SK-N-SH treated with all-trans-retinoic acid at 6 μM for 48 hours (cell line): ENCODE data around the gene OSM.

Source experiments
- ATAC-seq: fragments of 200-7000 bp; cut with Tn5 transposase; 3 replicates; pipeline ENCODE4 v1.9.1; 2020; ENCODE audit warnings: mild to moderate bottlenecking, moderate library complexity
- ARNTL ChIP-seq: fragments of 450-650 bp; formaldehyde crosslinking; IDR thresholded peaks from 2 replicates; pipeline ENCODE4 v1.5.0; 2020; ENCODE audit warnings: low read depth, mild to moderate bottlenecking, moderate library complexity, borderline replicate concordance
- BACH2 ChIP-seq: fragments of 250-450 bp; sonication (Bioruptor Pico); IDR thresholded peaks from 2 replicates; pipeline ENCODE4 v1.9.0; 2021; ENCODE audit warnings: mild to moderate bottlenecking, borderline replicate concordance
- CREB5 ChIP-seq: fragments of 250-450 bp; sonication (Bioruptor Pico); IDR thresholded peaks from 2 replicates; pipeline ENCODE4 v1.5.1; 2020; ENCODE audit warnings: low read depth, mild to moderate bottlenecking, moderate library complexity
- CSDC2 ChIP-seq: fragments of 250-450 bp; sonication (Bioruptor Pico); IDR thresholded peaks from 2 replicates; pipeline ENCODE4 v1.5.0; 2020; ENCODE audit warnings: mild to moderate bottlenecking, moderate library complexity
- ESRRG ChIP-seq: fragments of 250-450 bp; sonication (Bioruptor Pico); IDR thresholded peaks from 2 replicates; pipeline ENCODE4 v1.6.1; 2021; ENCODE audit warnings: mild to moderate bottlenecking
- GLIS3 ChIP-seq: fragments of 250-450 bp; sonication (Bioruptor Pico); IDR thresholded peaks from 2 replicates; pipeline ENCODE4 v1.5.0; 2020; ENCODE audit warnings: mild to moderate bottlenecking, moderate library complexity
- ISL1 ChIP-seq: fragments of 250-450 bp; sonication (Bioruptor Pico); IDR thresholded peaks from 2 replicates; pipeline ENCODE4 v2.1.2; 2022; ENCODE audit warnings: mild to moderate bottlenecking, moderate library complexity
- OSR1 ChIP-seq: fragments of 250-450 bp; sonication (Bioruptor Pico); IDR thresholded peaks from 2 replicates; pipeline ENCODE4 v1.8.0; 2022; ENCODE audit warnings: moderate library complexity, mild to moderate bottlenecking, inconsistent platforms
- PATZ1 ChIP-seq: fragments of 250-450 bp; sonication (Bioruptor Pico); IDR thresholded peaks from 2 replicates; pipeline ENCODE4 v1.8.0; 2020; ENCODE audit warnings: mild to moderate bottlenecking, moderate library complexity, borderline replicate concordance
- POU6F1 ChIP-seq: fragments of 250-450 bp; sonication (Bioruptor Pico); IDR thresholded peaks from 2 replicates; pipeline ENCODE4 v1.8.0; 2021; ENCODE audit warnings: low read depth, mild to moderate bottlenecking, moderate library complexity, borderline replicate concordance
- PPARA ChIP-seq: fragments of 250-450 bp; sonication (Bioruptor Pico); IDR thresholded peaks from 2 replicates; pipeline ENCODE4 v1.5.0; 2020; ENCODE audit warnings: mild to moderate bottlenecking, borderline replicate concordance
- RARB ChIP-seq: fragments of 250-450 bp; sonication (Bioruptor Pico); IDR thresholded peaks from 2 replicates; pipeline ENCODE4 v1.8.0; 2021; ENCODE audit warnings: mild to moderate bottlenecking, moderate library complexity
- SNAI2 ChIP-seq: fragments of 250-450 bp; sonication (Bioruptor Pico); IDR thresholded peaks from 2 replicates; pipeline ENCODE4 v1.5.0; 2020; ENCODE audit warnings: mild to moderate bottlenecking, moderate library complexity
- TCF4 ChIP-seq: fragments of 250-450 bp; sonication (Bioruptor Pico); IDR thresholded peaks from 2 replicates; pipeline ENCODE4 v1.8.0; 2021; ENCODE audit warnings: mild to moderate bottlenecking, moderate library complexity, borderline replicate concordance
- TOX ChIP-seq: fragments of 250-450 bp; sonication (Bioruptor Pico); IDR thresholded peaks from 2 replicates; pipeline ENCODE4 v1.8.0; 2021; ENCODE audit warnings: mild to moderate bottlenecking, moderate library complexity, borderline replicate concordance
- TSHZ2 ChIP-seq: fragments of 250-450 bp; sonication (Bioruptor Pico); IDR thresholded peaks from 2 replicates; pipeline ENCODE4 v1.5.0; 2020; ENCODE audit warnings: mild to moderate bottlenecking, moderate library complexity
- ZFP30 ChIP-seq: fragments of 450-650 bp; formaldehyde crosslinking; IDR thresholded peaks from 2 replicates; pipeline ENCODE4 v1.5.0; 2022; ENCODE audit warnings: mild to moderate bottlenecking, moderate library complexity
- ZNF565 ChIP-seq: fragments of 450-650 bp; formaldehyde crosslinking; conservative IDR thresholded peaks from 2 replicates; pipeline ENCODE4 v1.5.0; 2020; ENCODE audit warnings: low read depth, mild to moderate bottlenecking, moderate library complexity
- TF ChIP-seq, protein P1 (sequence below): fragments of 250-450 bp; sonication (Bioruptor Pico); IDR thresholded peaks from 2 replicates; pipeline ENCODE4 v1.5.1; 2021; ENCODE audit warnings: mild to moderate bottlenecking, moderate library complexity

The OSM gene

DNA sequence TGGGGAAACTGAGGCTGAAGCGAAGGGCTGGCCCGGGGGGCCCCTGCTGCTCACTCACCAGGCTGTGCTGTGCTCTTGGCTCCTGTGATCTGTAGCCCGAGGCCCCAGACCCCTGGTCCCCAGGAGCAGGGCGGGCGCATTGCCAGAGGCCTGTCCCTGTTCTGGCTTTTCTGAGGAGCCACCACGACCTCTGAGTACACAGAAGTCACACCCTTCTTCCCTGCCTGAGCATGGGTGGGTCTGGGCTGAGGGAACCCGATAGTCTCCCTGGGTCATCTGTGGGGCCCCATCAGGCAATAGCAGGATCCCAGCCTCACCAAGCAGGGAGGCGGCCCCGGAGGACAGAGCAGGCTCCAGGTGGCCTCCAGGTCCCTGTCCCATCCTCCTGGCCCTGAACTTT is 17.5 kb upstream of the OSM start:
- ATAC-seq = no peak
- TF ChIP-seq TOX (CRISPR knock-in tag) (no peak), ZNF565 (no peak)

DNA sequence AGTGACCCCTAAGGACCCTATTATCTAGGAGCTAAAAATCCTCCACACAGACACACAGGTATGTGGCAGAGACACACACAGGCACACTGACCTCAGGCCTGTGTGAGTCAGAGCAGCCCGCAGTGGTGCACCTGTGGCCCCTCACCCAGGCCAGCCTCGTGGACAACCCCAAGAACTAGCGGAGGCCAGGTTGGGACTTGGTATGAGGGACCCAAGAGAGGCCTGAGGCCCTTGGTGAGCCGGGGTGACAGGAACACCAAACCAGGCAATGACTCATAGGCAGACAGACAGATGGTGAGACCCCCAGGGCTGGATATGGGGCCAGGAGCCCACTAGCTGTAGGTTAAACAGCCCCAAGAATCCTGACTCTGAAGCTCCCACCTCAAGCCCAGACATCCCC is 16.7 kb upstream of the OSM start:
- no peak for ATAC-seq
- TF ChIP-seq TCF4 (CRISPR knock-in tag) (no peak), CREB5 (no peak), OSR1 (no peak), ISL1 (CRISPR knock-in tag) (no peak), TOX (CRISPR knock-in tag) (no peak), CSDC2 (CRISPR knock-in tag) (no peak)
- TF ChIP-seq, protein P1, sequence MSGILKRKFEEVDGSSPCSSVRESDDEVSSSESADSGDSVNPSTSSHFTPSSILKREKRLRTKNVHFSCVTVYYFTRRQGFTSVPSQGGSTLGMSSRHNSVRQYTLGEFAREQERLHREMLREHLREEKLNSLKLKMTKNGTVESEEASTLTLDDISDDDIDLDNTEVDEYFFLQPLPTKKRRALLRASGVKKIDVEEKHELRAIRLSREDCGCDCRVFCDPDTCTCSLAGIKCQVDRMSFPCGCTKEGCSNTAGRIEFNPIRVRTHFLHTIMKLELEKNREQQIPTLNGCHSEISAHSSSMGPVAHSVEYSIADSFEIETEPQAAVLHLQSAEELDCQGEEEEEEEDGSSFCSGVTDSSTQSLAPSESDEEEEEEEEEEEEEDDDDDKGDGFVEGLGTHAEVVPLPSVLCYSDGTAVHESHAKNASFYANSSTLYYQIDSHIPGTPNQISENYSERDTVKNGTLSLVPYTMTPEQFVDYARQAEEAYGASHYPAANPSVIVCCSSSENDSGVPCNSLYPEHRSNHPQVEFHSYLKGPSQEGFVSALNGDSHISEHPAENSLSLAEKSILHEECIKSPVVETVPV (CRISPR knock-in tag) = no peak

DNA sequence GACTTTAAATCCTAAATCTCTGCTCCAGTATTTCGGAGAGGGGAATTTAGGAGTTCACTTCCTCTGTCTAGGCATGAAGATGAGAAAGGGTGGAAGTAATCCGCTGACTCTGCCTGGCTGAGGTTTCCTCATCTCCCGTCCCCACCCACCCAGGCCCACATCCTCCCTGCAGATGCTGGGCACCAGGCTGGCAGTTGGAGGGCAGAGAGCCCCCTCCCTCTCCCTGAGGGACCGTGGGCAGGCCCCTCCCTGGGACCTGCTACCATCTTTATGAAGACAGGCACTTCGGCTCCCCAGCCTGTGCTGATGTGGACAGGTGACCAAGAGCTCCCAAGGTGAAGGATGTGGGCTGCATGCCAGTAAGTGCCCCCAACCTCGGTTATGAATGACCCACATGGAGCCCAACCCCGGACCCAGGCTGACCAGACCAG is 16.0 kb upstream of the OSM start:
- TF ChIP-seq, protein P1 (CRISPR knock-in tag) = no peak
- TF ChIP-seq RARB (CRISPR knock-in tag) = no peak
- TF ChIP-seq PPARA (CRISPR knock-in tag) = no peak
- TF ChIP-seq BACH2 (CRISPR knock-in tag) = no peak
- no peak for TF ChIP-seq SNAI2
- TF ChIP-seq ARNTL (CRISPR knock-in tag) = no peak
- TF ChIP-seq CREB5 = no peak
- no peak for TF ChIP-seq GLIS3 (CRISPR knock-in tag)
- no peak for TF ChIP-seq POU6F1 (CRISPR knock-in tag)
- TF ChIP-seq PATZ1 (CRISPR knock-in tag) = no peak
- no peak for TF ChIP-seq TSHZ2
- TF ChIP-seq ZFP30 = no peak
- TF ChIP-seq ESRRG (CRISPR knock-in tag) = no peak
- no peak for TF ChIP-seq TOX (CRISPR knock-in tag)
- TF ChIP-seq, all 23 proteins: peak for 0
- ATAC-seq = no peak
